HG03558 (cell line): ENCODE measurements around the gene RGS6.

Experiments
- ATAC-seq: cut with Tn5 transposase; IDR thresholded peaks from one replicate; pipeline ENCODE4 v1.9.1; 2021; ENCODE audit warnings: moderate number of reproducible peaks; ENCODE audit not compliant: unreplicated experiment; ENCODE audit errors: extremely low read depth

RGS6 gene

GRCh38 chr14:72558721-72559120 lies 626.5 kb downstream of the RGS6 start:
- no peak for ATAC-seq

GRCh38 chr14:72559202-72559601 lies 627.0 kb downstream of the RGS6 start:
- ATAC-seq: no peak

GRCh38 chr14:72559669-72560255 lies 627.5 kb downstream of the RGS6 start:
- no peak for ATAC-seq

- ATAC-seq: no peak
These were observed 628.1 kb downstream of the RGS6 start for GRCh38 chr14:72560331-72560730.

GRCh38 chr14:72560889-72561493 lies 628.8 kb downstream of the RGS6 start:
- no peak for ATAC-seq

- no peak for ATAC-seq
These were observed 630.1 kb downstream of the RGS6 start for GRCh38 chr14:72562300-72562699.

GRCh38 chr14:72563676-72564075 lies 631.4 kb downstream of the RGS6 start:
- no peak for ATAC-seq

GRCh38 chr14:72565149-72565559 lies 632.9 kb downstream of the RGS6 start:
- no peak for ATAC-seq

GRCh38 chr14:72565917-72566316 lies 633.7 kb downstream of the RGS6 start:
- no peak for ATAC-seq

- no peak for ATAC-seq
These were observed 635.0 kb downstream of the RGS6 start for GRCh38 chr14:72567226-72567625.

- ATAC-seq: no peak
These were observed 636.2 kb downstream of the RGS6 start for GRCh38 chr14:72568296-72568992.

GRCh38 chr14:72573725-72574417 lies 641.6 kb downstream of the RGS6 start:
- no peak for ATAC-seq

GRCh38 chr14:72574715-72575114 lies 642.5 kb downstream of the RGS6 start:
- no peak for ATAC-seq

GRCh38 chr14:72576258-72576657 lies 644.0 kb downstream of the RGS6 start:
- ATAC-seq: no peak

- ATAC-seq: no peak
These were observed 645.3 kb downstream of the RGS6 start for GRCh38 chr14:72577521-72577920.

- no peak for ATAC-seq
These were observed 646.3 kb downstream of the RGS6 start for GRCh38 chr14:72578514-72578913.

GRCh38 chr14:72582582-72582981 lies 650.4 kb downstream of the RGS6 start:
- no peak for ATAC-seq

- no peak for ATAC-seq
These were observed 651.4 kb downstream of the RGS6 start for GRCh38 chr14:72583316-72584272.

- no peak for ATAC-seq
These were observed 656.3 kb downstream of the RGS6 start for GRCh38 chr14:72588521-72588920.

- no peak for ATAC-seq
These were observed 657.4 kb downstream of the RGS6 start for GRCh38 chr14:72589652-72590051.
